Heart left ventricle (tissue), 13 donors: ENCODE data around the gene MYBPC2.

Source experiments
- CTCF ChIP-seq, 12 donors: fragments of 200-600 bp; sonication (generic) in 4 of 12; IDR thresholded peaks; one replicate each; pipeline versions ENCODE4 v1.5.0 to v1.8.0; 2018 to 2022; ENCODE audit warnings: antibody characterized with exemption in 12 of 12, mild to moderate bottlenecking in 5 of 12
- POLR2A ChIP-seq, 2 donors: fragments of 450-650 bp; IDR thresholded peaks; one replicate each; pipeline ENCODE4 v1.6.1; 2017; ENCODE audit warnings: antibody characterized with exemption in 2 of 2, mild to moderate bottlenecking in 2 of 2, moderate library complexity in 2 of 2
- donor health status: ischemic (EF 13 %, LVEDD 7.1; RV severe dilation, severe dysfunction).
- donor health status: DM: no; HTN: yes; CAD: no.
- donor health status: DM: no; HTN: no; CAD: no.
- donor health status: ischemic (EF 25% LVEDD 6.9; RV normal size, moderate dysfunction).
- donor health status: ischemic (EF 25% LVEDD 5.7; RV mildly dilated, moderate dysfunction).
- donor health status: ischemic (EF 35%, LVEDD 5.7; RV mildly dilated, moderate dysfunction).
- donor health status: nonischemic (EF 11% LVEDD 7.7; RV severe dilation, severe dysfunction).
- donor health status: DM: yes; HTN: yes; CAD: no.
- donor health status: PGD.
- donor health status: ischemic (EF 29% LVEDD 5.4; RV normal size, mild dysfunction).
- donor health status: nonischemic (EF 23%, LVEDD 6.1; RV moderate dilation, normal function).

DNA sequence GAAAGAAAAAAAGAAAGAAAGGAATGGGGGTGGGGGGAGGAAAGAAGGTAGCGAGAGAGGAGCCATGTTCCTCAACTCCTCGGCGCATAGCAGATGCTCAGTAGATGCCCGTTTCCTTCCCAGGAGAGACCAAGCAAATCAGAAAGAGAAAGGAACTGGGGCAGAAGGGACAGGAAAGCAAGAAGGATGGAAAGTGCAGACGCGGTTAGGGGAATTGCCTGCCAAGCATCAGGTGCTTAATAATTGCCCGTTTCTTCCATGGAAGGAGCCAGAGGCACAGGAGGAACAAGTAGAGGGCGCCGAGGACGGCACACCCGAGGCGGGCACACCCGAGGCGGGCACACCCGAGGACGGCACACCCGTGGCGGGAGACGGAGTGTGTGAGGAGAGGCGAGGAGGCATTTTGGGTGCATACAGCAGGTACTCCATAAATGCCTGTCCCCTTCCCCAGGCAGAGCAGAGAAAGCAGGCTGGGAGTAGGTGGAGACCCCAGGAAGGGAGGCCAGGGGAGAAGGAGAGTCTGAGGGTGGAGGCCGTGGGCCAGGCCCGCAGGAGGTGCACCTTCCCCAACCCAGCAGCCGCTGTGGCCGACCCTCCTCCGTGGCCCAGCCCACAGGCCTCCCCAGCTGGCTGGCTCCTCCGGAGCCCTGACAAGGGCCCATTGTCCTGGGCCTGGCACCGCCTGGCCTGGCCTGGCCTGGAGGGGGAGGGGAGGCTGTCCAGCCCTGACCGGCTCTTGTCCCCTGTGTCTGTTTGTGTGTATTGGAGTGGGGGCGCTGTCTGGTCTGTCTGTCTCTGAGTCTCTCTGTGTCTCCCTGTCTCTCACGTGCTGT, 63.7 kb downstream of the MYBPC2 start:
- TF ChIP-seq CTCF (IDR thresholded peaks at IDR 0.05) = peak in 3 of 12 donors; percentile 10 to 17 (median 13)
- TF ChIP-seq POLR2A (IDR thresholded peaks at IDR 0.05) = peak in 1 of 2 donors; percentile 78
